Measurements from ENCODE around the gene GDPD1. TPM values are rescaled to one million over a fixed set of nuclear protein-coding genes. Genes with fewer than 3 reads are reported as not detected.

Gene GDPD1
- total and polyA plus RNA-seq, 9 of the 15 experiments (the other 6 are each of a cell fraction or from before 2014, with no cell fraction given): 5.7 to 15.2 (median 9.3) TPM

DNA sequence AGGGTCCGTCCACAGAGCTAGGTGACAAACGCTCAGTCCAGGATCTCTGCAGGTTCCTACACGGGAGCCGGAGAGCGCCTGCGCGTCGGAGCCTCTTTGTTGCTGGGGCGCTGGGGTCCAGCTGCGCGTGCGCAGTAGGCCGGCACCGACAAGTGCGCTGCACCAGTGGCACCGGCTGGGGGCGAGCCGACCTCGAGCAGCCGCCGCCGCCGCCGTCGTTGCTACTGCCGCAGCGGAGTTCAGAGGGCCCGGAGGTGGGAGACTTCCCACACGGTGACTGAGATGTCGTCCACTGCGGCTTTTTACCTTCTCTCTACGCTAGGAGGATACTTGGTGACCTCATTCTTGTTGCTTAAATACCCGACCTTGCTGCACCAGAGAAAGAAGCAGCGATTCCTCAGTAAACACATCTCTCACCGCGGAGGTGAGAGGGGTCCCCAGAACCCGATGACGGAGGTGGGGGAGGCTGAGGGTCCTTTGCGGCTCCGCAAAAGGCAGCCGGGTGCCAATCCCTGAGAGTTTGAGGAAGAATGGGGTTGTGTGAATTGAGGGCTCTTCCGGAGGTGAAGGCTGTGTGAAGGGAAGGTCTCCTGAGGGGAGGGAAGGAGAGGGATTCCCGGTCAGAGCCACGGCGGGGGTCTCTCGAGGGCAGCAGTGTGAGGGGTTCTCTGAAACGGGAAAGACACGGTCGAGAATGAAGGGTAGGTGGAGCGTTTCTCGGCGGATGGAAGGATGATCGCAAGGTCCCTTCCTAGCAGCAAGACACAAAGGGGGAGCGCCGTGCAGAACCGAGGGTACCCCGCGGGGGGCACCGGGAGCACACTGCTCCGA, at the start of gene GDPD1 (continued):
- TF ChIP-seq, protein P1, sequence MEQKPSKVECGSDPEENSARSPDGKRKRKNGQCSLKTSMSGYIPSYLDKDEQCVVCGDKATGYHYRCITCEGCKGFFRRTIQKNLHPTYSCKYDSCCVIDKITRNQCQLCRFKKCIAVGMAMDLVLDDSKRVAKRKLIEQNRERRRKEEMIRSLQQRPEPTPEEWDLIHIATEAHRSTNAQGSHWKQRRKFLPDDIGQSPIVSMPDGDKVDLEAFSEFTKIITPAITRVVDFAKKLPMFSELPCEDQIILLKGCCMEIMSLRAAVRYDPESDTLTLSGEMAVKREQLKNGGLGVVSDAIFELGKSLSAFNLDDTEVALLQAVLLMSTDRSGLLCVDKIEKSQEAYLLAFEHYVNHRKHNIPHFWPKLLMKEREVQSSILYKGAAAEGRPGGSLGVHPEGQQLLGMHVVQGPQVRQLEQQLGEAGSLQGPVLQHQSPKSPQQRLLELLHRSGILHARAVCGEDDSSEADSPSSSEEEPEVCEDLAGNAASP (IDR thresholded peaks at IDR 0.05): no peak
- TF ChIP-seq ARID2 (IDR thresholded peaks at IDR 0.05) (0 out of 2 replicates have a peak, but pooled peaks have one; percentile 13), ZNF212 (CRISPR knock-in tag; IDR thresholded peaks at IDR 0.05) (no peak), PHTF2 (CRISPR knock-in tag; IDR thresholded peaks at IDR 0.05) (no peak), NONO (IDR thresholded peaks at IDR 0.05; ENCODE audit: low read depth in 2 of 2, low read length in 1 of 2) (peak in 1 of 2 experiments; percentile 11; a peak in 1 of 4 replicates), HCFC1 (IDR thresholded peaks at IDR 0.05; ENCODE audit: low read depth, low read length) (0 out of 2 replicates have a peak, but pooled peaks have one; percentile 9), ZNF354B (CRISPR knock-in tag; IDR thresholded peaks at IDR 0.05) (no peak), CBX1 (IDR thresholded peaks at IDR 0.05; ENCODE audit: low read depth) (no peak), WHSC1 (IDR thresholded peaks at IDR 0.05; ENCODE audit: low read length) (no peak), ZNF668 (CRISPR knock-in tag; IDR thresholded peaks at IDR 0.05) (no peak), PHB (CRISPR knock-in tag; IDR thresholded peaks at IDR 0.05) (no peak), SP2 (IDR thresholded peaks at IDR 0.05; ENCODE audit: extremely low read depth, low read depth, low read length, poor library complexity, severe bottlenecking) (no peak), PML (IDR thresholded peaks at IDR 0.05; ENCODE audit: low read length) (peak; percentile 64), ZNF589 (CRISPR knock-in tag; IDR thresholded peaks at IDR 0.05; ENCODE audit: low read depth) (no peak), RBM17 (IDR thresholded peaks at IDR 0.05; ENCODE audit: borderline replicate concordance, low read depth, low read length) (no peak), ZBTB7A (IDR thresholded peaks at IDR 0.05; ENCODE audit: borderline replicate concordance, control insufficient read depth, low read depth, low read length) (peak; percentile 75; the same call in 1 of the 2 replicates), ZNF23 (CRISPR knock-in tag; IDR thresholded peaks at IDR 0.05) (no peak)
- TF ChIP-seq, protein P2, sequence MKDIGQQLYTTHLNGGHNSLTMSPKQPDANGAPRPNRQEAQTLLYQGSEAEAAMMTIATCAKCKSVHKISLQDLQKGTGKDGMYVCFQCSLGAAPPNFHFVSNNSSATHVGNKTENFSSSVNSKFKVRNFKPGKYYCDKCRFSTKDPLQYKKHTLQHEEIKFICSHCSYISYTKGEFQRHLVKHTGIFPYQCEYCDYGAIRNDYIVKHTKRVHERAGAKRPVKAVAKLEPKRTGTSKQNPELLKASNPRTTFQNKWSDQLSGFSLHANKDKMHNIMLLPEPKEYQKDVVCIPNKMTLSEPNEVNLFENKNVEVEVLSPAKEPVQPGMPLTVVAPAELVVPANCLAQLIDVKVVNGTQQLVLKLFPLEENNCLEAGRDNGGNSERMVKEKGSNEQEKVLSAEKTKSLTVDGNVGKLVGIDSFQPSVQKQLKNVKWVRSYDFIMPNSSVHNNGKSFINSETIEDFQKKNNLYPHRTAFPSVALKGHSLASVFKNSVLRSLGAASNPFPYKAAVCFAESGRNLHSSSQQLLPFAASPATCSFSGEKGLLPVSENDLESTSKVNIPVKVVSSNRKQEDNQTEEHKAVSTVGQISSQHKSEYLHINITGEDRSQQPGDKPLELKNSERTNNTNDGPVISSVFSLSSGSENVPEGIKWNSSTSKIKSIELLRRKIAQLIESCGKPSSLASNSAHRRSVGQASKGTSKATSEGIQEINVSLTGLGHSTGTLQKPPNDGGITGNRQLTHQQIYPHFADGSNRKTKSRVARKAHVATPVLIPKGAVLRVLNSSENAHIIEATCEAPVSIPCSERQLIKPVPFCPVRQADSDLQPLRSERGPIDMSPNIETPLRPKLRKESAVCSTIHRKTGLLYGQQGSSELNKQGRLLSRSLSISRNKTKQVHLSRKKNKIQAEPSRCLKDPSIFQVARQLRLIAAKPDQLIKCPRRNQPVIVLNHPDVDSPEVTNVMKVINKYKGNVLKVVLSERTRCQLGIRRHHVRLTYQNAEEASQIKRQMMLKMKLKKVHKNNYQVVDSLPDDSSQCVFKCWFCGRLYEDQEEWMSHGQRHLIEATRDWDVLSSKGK (CRISPR knock-in tag; IDR thresholded peaks at IDR 0.05): no peak
- TF ChIP-seq, protein P3, sequence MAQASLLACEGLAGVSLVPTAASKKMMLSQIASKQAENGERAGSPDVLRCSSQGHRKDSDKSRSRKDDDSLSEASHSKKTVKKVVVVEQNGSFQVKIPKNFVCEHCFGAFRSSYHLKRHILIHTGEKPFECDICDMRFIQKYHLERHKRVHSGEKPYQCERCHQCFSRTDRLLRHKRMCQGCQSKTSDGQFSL (CRISPR knock-in tag; IDR thresholded peaks at IDR 0.05): no peak
- TF ChIP-seq, protein P3 (tag; IDR thresholded peaks at IDR 0.05): no peak
- TF ChIP-seq, protein P4, sequence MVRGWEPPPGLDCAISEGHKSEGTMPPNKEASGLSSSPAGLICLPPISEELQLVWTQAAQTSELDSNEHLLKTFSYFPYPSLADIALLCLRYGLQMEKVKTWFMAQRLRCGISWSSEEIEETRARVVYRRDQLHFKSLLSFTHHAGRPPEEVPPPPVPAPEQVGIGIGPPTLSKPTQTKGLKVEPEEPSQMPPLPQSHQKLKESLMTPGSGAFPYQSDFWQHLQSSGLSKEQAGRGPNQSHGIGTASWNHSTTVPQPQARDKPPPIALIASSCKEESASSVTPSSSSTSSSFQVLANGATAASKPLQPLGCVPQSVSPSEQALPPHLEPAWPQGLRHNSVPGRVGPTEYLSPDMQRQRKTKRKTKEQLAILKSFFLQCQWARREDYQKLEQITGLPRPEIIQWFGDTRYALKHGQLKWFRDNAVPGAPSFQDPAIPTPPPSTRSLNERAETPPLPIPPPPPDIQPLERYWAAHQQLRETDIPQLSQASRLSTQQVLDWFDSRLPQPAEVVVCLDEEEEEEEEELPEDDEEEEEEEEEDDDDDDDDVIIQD (CRISPR knock-in tag; IDR thresholded peaks at IDR 0.05): no peak

Measured in K562 (cell line).